ENCODE results near the gene USB1.

USB1 gene

GRCh38 chr16:58035356-58036170 is 34.4 kb downstream of the USB1 start:
- DNase-seq, result no peak

- no peak for DNase-seq
These were observed 35.7 kb downstream of the USB1 start for GRCh38 chr16:58036943-58037342.

DNA sequence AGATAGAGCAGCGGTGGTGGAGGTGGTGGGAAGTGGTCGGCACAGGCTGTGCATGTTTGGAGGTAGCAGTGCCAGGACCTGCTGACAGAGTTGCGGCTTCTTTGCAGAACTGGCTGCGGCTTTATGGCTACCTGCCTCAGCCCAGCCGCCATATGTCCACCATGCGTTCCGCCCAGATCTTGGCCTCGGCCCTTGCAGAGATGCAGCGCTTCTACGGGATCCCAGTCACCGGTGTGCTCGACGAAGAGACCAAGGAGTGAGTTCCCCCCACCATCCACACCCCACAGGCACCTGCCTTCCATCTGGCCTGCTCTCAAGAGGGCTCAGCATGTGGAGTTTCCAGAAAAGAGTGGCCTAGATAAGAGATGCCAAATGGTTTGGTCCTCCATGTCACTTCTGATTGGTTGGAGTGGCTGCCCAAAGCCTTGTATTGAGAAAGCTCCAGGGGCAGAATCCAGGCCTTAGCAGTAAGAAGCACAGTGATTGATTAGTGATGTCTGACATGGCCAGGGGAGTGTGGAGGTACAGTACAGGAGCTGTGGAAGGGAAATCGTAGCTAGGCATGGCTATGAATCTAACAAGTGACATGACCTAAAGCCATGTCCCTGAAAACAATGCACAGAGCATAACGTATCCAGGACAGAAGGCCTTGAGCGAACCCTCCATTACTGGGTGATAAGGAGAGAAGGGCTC is 36.3 kb downstream of the USB1 start:
- no peak for DNase-seq

DNA sequence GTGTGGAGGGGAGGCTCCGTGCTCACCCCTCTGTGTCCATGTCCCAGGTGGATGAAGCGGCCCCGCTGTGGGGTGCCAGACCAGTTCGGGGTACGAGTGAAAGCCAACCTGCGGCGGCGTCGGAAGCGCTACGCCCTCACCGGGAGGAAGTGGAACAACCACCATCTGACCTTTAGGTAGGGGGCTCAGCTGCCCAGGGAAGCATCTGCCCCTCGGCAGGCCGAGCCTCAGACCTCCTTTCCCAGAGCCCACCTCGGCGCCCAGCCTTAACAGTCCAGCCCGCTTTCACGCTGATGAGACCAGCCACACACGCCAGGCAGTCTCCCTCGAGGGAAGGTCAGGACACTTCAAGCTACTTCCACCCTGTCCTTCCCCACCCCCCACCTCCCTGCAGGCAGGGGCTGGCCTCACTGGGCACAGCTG is 37.0 kb downstream of the USB1 start:
- DNase-seq, result no peak

DNA sequence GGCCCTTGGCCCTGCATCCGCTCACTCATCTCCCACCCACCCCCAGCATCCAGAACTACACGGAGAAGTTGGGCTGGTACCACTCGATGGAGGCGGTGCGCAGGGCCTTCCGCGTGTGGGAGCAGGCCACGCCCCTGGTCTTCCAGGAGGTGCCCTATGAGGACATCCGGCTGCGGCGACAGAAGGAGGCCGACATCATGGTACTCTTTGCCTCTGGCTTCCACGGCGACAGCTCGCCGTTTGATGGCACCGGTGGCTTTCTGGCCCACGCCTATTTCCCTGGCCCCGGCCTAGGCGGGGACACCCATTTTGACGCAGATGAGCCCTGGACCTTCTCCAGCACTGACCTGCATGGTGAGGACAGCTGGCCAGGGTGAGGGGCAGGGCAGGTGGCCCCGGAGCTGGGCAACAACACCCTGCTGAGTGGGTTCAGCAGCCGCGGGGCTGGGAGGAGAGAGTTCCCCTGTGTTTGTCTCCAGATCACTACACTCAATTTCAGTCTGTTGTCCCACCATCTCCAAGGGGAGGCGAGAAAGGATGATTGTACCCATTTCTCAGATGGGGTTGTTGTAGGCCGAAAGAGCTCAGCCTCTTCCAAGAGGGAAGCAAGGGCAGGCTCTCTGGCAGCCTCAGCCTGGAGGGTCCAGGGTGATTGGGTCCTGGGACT is 38.8 kb downstream of the USB1 start:
- DNase-seq, result no peak

- DNase-seq, result no peak
These were observed 39.3 kb downstream of the USB1 start for GRCh38 chr16:58040496-58040846.

- no peak for DNase-seq
These were observed 39.9 kb downstream of the USB1 start for GRCh38 chr16:58040945-58041627.

DNA sequence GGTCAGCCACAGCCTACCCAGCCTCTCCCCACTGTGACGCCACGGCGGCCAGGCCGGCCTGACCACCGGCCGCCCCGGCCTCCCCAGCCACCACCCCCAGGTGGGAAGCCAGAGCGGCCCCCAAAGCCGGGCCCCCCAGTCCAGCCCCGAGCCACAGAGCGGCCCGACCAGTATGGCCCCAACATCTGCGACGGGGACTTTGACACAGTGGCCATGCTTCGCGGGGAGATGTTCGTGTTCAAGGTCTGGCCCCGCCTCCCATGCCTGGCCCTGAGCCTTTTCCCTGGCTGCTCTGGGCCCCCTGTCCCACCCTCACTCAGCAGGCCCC is 40.4 kb downstream of the USB1 start:
- no peak for DNase-seq

DNA sequence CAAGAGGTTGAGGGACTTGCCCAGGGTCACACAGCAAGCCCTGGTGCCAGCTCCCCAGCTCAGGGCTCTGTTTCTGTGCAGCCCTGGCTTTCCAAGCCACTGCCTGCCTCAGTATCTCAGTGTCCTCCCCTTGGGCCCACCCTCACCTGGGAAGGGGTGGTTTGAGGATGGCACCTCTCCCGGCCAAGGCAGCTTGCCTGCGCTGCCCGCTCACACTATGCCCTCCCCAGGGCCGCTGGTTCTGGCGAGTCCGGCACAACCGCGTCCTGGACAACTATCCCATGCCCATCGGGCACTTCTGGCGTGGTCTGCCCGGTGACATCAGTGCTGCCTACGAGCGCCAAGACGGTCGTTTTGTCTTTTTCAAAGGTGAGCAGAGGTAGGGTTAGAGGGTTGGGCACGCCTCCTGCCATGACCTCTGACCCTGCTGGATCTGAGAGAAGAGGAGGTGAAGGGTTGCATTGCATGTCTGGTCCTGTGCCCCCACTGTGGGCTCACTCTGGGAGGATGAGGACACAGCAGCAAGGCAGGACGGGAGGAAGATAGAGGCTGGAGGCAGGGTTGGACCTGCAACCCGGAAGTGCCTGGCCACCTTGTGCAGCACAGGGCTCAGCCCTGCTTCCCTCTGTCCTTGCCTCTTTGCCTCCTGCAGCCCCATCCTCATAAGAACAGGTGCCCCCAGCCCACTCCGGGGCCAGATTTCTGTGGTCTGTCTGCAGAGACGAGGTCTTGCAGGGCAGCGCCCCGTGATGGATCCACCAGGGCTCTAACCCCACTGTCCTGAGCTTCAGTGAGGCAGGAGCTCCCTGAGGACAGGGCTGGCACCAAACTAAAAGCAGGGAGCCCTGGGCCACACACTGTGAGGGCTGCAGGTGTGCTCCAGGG is 41.0 kb downstream of the USB1 start:
- DNase-seq, result no peak

GRCh38 chr16:58042886-58043515 is 41.8 kb downstream of the USB1 start:
- no peak for DNase-seq

- DNase-seq, result no peak
These were observed 42.5 kb downstream of the USB1 start for GRCh38 chr16:58043571-58044155.

DNA sequence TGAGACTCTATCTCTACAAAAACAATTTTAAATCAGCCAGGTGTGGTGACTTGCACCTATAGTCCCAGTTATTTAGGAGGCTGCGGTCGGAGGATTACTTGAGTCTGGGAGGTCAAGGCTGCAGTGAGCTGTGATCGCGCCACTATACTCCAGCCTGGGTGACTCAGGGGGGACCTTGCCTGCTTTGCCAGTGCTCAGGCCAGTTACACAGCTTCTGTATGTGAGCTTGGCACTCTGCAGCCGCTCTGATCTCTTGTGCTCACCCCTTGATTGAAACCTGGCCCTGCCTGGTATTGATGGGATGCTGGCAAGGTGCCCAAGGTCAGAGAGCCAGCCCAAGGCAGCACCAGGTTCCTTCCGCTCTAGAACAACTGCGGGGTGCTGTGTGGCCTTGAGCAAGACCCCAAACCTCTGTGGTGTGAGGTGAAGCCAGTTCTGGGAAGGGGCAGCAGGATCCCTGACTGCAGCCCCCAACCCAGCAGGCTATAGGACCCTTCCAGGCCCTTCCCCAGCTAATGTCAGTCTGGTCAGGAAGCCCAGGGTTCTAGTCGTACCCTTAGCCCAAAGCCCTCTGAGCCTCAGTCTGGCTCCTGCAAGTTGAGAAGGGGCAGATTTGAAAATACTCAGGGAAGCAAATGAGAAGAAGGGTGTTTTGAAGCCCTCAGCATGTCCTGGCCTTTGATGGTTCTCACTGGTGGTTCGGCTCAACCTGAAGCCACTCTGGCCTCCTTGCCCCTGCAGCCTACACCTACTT is 43.2 kb downstream of the USB1 start:
- DNase-seq, result no peak

DNA sequence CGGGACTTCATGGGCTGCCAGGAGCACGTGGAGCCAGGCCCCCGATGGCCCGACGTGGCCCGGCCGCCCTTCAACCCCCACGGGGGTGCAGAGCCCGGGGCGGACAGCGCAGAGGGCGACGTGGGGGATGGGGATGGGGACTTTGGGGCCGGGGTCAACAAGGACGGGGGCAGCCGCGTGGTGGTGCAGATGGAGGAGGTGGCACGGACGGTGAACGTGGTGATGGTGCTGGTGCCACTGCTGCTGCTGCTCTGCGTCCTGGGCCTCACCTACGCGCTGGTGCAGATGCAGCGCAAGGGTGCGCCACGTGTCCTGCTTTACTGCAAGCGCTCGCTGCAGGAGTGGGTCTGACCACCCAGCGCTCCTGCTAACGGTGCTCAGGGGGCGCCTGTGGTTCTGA is 43.9 kb downstream of the USB1 start:
- no peak for DNase-seq

DNA sequence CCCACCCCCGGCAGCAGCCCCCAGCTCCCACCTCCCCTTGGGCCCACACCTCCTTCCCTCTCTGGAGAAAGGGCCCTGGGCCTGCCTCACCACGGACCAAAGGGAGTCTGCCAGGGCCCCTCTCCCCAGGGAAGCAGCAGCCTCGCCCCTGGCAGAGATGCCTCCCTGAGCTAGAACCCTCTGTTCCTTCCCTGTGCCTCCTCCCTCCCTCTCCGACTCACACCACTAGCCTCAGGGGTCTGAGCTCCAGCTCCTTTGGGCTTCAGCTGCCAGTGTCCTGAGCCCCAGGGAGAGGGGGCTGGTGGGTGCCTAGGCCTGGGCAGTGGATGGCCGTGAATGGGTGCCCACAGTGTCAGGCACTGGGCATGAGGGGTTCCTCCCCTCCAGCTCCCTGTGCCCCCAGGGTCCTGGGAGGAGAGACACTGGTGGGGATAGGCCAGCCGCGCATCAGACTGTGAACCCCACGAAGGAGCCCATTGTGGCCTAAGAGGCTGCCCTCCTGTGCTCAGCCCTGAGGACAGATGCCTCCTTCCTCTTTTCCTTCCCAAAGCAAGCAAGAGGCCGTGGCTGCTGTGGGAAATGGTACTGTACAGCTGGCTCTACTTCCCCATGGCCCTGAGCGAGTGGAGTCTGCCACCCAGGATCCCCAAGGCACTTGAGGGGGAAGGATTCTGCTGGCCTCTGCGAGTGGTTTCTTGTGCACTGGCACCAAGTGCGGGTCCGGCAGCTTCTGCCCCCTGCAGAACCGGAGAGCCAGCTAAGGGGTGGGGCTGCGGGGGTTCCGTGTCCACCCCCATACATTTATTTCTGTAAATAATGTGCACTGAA is 45.1 kb downstream of the USB1 start:
- no peak for DNase-seq

DNA sequence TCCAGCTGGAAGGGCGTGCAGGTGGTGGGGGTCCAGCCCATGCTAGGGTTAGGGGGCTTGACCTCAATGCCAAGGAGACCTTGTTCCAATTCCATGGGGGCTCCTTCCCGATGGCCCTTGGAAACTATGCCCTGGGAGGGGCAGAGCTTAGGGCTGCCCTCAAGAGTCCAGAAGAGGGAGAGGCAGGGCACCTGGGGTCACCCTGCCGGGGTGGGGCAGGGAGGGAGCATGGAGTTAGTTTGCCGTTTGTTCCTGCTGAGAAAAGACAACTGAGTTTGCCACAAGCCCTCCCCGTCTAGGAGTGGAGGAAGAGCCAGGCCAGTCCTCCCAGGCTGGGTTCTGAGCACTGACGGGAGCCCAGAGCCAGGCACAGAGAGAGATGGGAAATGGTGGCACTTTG is 45.7 kb downstream of the USB1 start:
- no peak for DNase-seq

- no peak for DNase-seq
These were observed 46.5 kb downstream of the USB1 start for GRCh38 chr16:58047557-58048348.

- no peak for DNase-seq
These were observed 47.5 kb downstream of the USB1 start for GRCh38 chr16:58048494-58049231.
